BE2C (cell line): ENCODE data around the gene BCO1.

Experiments
- DNase-seq: peaks from one replicate; pipeline ENCODE4 v3.0.0-alpha.2; 2020
- H3K27me3 ChIP-seq: fragments of 250-450 bp; sonication (Bioruptor Pico); 2 replicates; pipeline ENCODE4 v1.5.1; 2020; ENCODE audit warnings: mild to moderate bottlenecking
- H3K36me3 ChIP-seq: fragments of 250-450 bp; sonication (Bioruptor Pico); 2 replicates; pipeline ENCODE4 v1.5.1; 2020; ENCODE audit warnings: mild to moderate bottlenecking
- H3K4me1 ChIP-seq: fragments of 250-450 bp; sonication (Bioruptor Pico); 2 replicates; pipeline ENCODE4 v1.5.1; 2020
- H3K4me3 ChIP-seq: 2 replicates; pipeline ENCODE4 v1.5.1; 2011; ENCODE audit warnings: low read depth, low read length
- H3K9me3 ChIP-seq: fragments of 250-450 bp; sonication (Bioruptor Pico); 2 replicates; pipeline ENCODE4 v1.5.1; 2020
- TF ChIP-seq, protein P1 (sequence below): IDR thresholded peaks from 2 replicates; pipeline ENCODE4 v1.5.1; 2012; ENCODE audit warnings: mild to moderate bottlenecking, low read depth, low read length

Gene BCO1

DNA sequence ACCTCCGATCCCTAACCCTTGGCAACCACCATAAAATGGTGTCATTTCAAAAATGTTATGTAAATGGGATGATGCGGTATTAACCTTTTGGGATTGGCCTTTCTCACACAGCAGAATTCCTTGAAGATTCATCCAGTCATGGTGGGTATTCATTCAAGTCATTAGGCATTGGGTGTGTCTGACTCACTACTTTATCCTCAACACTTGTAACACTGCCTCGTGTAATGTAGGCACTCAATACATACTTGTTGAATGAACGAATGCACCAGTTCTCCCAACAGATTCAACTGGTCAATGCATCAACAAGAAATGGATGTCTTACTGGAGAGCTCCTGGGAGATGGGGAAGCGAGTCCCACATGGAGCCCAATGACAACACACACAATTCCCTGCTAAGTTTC lies 54.4 kb downstream of the BCO1 start:
- H3K27me3 ChIP-seq, result no peaks in the 10 kb centered on the region
- H3K4me1 ChIP-seq, result no peaks in the 10 kb centered on the region
- DNase-seq, result no peak
- H3K4me3 ChIP-seq, result no peak overlapping the region
- no peaks in the 10 kb centered on the region for H3K36me3 ChIP-seq
- TF ChIP-seq, protein P1, sequence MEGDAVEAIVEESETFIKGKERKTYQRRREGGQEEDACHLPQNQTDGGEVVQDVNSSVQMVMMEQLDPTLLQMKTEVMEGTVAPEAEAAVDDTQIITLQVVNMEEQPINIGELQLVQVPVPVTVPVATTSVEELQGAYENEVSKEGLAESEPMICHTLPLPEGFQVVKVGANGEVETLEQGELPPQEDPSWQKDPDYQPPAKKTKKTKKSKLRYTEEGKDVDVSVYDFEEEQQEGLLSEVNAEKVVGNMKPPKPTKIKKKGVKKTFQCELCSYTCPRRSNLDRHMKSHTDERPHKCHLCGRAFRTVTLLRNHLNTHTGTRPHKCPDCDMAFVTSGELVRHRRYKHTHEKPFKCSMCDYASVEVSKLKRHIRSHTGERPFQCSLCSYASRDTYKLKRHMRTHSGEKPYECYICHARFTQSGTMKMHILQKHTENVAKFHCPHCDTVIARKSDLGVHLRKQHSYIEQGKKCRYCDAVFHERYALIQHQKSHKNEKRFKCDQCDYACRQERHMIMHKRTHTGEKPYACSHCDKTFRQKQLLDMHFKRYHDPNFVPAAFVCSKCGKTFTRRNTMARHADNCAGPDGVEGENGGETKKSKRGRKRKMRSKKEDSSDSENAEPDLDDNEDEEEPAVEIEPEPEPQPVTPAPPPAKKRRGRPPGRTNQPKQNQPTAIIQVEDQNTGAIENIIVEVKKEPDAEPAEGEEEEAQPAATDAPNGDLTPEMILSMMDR, result no peak
- H3K9me3 ChIP-seq, result no peaks in the 10 kb centered on the region

DNA sequence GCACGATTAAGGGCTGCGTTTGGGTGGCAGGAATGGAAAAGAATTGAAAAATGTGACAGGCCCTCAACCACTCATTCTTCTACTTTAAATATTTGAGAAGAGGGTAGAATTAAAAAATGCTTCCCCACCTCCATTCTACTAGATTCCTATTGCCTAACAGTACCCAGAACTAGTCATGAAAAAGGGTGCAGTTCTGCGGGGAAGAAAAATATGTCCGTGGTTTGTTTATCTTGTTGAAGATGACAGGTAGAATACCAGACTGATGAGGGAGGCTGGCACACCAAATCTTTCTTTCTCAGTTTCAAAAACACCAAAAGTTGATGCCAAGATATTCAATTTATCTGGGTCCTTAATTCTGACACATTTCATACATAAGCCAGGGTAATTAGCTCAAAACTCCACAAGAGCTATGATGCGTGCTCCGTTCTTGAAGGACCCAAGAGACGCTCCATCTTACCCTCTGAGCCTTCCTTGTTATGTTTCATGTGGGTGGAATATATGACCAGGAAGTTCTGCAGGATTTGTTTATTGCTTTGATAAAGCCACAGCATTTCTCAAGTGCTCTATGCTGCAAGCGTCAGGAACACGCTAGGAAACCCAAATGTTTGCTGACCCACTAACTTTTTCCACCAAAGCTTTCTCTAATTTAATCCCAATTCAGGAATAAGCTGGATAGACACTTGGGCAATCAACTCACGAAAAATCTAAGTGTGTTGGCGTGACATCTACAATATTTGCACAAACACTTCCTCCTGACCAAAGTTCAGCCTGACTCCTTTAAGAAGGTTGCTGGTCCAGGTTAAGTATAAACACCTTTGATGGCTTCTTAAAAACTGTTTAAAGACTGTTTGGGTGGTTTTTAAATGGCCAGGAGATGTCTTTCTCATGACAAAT lies 55.7 kb downstream of the BCO1 start:
- TF ChIP-seq, protein P1, result no peak
- H3K27me3 ChIP-seq, result no peaks in the 10 kb centered on the region

DNA sequence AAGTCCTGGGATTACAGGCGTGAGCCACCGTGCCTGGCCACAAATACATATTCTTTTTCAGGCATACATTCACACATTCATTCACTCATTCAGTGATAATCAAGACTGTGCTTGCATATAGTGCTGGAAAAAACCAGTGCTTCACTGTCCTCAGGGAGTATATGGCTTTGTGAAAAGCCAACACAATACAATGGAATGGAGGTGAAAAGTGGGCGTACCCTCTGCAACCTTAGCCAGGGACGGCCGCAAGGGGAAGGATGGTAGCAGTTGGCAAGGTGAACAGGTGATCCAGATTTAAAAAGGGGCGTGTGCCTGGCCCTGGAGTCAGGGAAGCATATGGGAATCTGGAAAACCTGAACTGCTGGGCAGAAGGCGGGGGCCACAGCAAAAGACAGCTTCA lies 58.1 kb downstream of the BCO1 start:
- H3K9me3 ChIP-seq, result no peaks in the 10 kb centered on the region
- no peaks in the 10 kb centered on the region for H3K36me3 ChIP-seq
- no peaks in the 10 kb centered on the region for H3K27me3 ChIP-seq
- H3K4me1 ChIP-seq, result no peaks in the 10 kb centered on the region
- H3K4me3 ChIP-seq, result no peak overlapping the region
- TF ChIP-seq, protein P1, result no peak
- DNase-seq, result no peak

More for the DNA sequence above, 55.7 kb downstream of the BCO1 start:
- no peaks in the 10 kb centered on the region for H3K4me1 ChIP-seq
- H3K36me3 ChIP-seq, result no peaks in the 10 kb centered on the region
- no peak overlapping the region for H3K4me3 ChIP-seq
- no peak for DNase-seq
- H3K9me3 ChIP-seq, result no peaks in the 10 kb centered on the region

DNA sequence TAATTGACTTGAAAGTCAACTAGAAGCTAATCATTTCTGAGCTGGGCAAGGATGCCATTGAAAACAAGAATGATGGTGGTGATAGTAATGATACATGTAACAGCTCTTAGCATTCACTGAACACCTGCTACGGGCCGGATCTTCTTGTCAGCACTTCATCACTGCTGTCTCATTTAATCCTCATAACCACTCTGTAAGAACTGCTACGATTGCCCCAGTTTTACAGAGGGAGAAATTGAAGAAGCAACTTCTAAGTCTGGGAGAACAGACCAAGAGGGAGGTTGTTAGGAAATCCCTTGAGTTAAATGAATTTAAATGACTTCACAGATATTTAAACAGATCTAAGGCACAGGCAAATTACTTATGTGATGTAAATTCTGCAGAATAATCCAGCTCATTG lies 69.3 kb downstream of the BCO1 start:
- TF ChIP-seq, protein P1, result no peak
- Histone ChIP-seq H3K4me1 (no peaks in the 10 kb centered on the region), H3K4me3 (no peak overlapping the region), H3K9me3 (no peaks in the 10 kb centered on the region), H3K27me3 (no peaks in the 10 kb centered on the region), H3K36me3 (no peaks in the 10 kb centered on the region)
- DNase-seq, result no peak

DNA sequence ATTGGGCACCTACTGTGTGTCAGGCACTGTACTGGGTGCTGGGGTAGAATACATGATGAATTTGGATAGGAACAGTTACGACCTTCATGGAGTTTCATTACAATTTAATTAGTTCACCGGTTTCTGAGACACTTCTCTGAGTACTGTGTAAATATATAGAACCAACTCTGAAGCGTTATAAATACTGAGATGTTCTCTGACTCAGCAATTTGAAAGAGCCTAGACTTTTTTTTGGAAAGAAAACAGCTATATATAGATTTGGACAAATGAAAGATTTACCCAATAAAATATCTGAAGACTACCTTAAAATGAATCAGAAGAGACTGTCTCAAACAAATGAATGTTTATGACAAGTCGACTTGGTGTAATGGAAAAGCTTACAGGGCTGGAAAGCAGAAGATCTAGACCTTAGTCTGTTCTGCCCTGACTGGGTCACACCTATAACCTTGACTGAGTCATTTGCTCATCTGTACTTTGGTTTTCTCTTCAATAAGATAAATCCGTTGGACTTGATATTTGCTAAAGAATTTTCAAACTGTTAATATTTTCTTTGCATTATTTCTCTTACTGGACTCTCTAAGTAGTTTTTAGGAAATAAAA lies 71.7 kb downstream of the BCO1 start:
- Histone ChIP-seq H3K9me3 (no peaks in the 10 kb centered on the region), H3K4me1 (no peaks in the 10 kb centered on the region), H3K36me3 (no peaks in the 10 kb centered on the region), H3K4me3 (no peak overlapping the region), H3K27me3 (no peaks in the 10 kb centered on the region)
- TF ChIP-seq, protein P1, result no peak
- DNase-seq, result no peak

DNA sequence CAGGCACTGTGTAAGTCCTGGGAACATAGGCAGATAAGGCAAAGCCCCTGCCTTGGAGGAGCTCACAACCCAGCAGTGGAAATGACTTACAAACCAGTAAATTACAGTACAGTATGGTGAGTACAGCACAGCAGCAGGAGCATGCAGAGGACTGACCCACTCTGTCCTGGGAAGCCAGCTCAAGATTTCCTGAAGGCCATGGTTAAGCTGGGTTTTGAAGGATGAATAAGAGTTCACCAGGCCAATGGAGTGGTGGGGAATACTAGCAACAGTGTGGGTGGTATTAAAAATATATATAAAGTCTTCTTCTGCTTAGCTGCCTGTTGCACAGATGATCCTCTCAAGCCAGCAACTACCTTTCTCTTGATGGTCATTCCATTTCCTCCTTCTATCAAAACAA lies 73.3 kb downstream of the BCO1 start:
- no peak for DNase-seq
- no peaks in the 10 kb centered on the region for H3K4me1 ChIP-seq
- TF ChIP-seq, protein P1, result no peak
- no peaks in the 10 kb centered on the region for H3K36me3 ChIP-seq
- no peaks in the 10 kb centered on the region for H3K27me3 ChIP-seq
- no peak overlapping the region for H3K4me3 ChIP-seq
- H3K9me3 ChIP-seq, result no peaks in the 10 kb centered on the region
